ENCODE data around the gene ADAMTS12. TPM values are rescaled to one million over a fixed set of nuclear protein-coding genes. Genes with fewer than 3 reads are reported as not detected.

The ADAMTS12 gene
- polyA plus RNA-seq, 1 donor from 2014 or later = 0.07 TPM

DNA sequence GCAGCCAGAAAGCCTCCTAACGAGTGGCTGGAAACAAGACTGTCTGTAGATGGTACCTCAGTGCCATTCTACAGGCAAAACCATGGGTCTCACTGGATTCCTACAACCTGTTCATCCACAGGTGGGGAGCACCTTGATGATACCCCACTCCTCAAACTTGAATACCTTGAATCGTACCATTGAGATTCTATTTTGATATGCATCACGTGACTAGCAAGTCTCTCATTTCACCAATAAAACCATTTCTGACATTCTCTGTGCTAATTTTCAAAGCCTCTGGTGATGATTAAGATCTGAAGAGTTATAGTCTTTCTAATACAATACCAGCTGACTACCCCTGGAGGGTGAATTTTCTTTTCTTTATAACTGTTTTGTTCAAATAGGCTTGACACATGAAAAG is 188.9 kb downstream of the ADAMTS12 start:
- H3K4me3 ChIP-seq (ENCODE audit: low read length) = no peak overlapping the region

DNA sequence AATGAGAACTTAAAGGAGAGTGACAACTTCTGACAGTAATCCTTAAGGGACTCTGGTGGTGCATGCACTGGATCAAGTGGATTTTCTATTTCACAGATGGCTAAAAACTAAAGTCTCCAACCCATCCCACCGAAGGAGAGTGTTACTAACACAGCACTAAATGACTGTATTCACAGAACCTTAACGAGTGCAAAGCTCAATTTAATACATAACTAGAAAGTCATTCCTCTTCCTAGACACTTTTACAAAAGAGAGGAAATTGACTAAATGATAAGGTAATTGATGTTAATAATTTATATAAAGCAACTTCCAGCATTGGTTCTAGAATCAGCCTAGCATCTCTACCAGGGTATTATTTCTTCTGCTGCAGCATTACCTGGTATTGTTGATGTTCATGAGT is 189.8 kb downstream of the ADAMTS12 start:
- Histone ChIP-seq H3K27ac (ENCODE audit: low read length) (no peak overlapping the region), H3K27me3 (ENCODE audit: insufficient read depth, low read depth, low read length) (no peaks in the 10 kb centered on the region), H2AFZ (ENCODE audit: low read depth, low read length) (no peak overlapping the region), H3F3A (ENCODE audit: insufficient read depth, low read length, poor library complexity, severe bottlenecking) (no peaks in the 10 kb centered on the region), H3K4me3 (ENCODE audit: low read length) (no peak overlapping the region), H3K79me2 (replicated peaks; ENCODE audit: insufficient read depth, low read length) (no peaks in the 10 kb centered on the region), H3K4me2 (ENCODE audit: low read length) (no peak overlapping the region), H3K9me2 (ENCODE audit: insufficient read depth, low read length) (no peaks in the 10 kb centered on the region), H3K9ac (ENCODE audit: low read length) (no peak overlapping the region), H3K36me3 (ENCODE audit: insufficient read depth, low read length) (no peaks in the 10 kb centered on the region), H3K9me3 (ENCODE audit: low read length) (no peaks in the 10 kb centered on the region), H4K20me1 (ENCODE audit: insufficient read depth) (no peaks in the 10 kb centered on the region)
- TF ChIP-seq MXI1 (conservative IDR thresholded peaks at IDR 0.05; ENCODE audit: poor library complexity, severe bottlenecking) (no peak), POLR2AphosphoS5 (IDR thresholded peaks at IDR 0.05) (no peak), EZH2 (IDR thresholded peaks at IDR 0.05; ENCODE audit: borderline replicate concordance, insufficient read depth, low read length, poor library complexity, severe bottlenecking) (no peak), EP300 (conservative IDR thresholded peaks at IDR 0.05; ENCODE audit: poor library complexity, severe bottlenecking) (no peak), SMC3 (conservative IDR thresholded peaks at IDR 0.05; ENCODE audit: poor library complexity) (no peak), TAF1 (IDR thresholded peaks at IDR 0.05; ENCODE audit: low read depth) (no peak), RAD21 (conservative IDR thresholded peaks at IDR 0.05) (no peak)
- TF ChIP-seq, protein P1, sequence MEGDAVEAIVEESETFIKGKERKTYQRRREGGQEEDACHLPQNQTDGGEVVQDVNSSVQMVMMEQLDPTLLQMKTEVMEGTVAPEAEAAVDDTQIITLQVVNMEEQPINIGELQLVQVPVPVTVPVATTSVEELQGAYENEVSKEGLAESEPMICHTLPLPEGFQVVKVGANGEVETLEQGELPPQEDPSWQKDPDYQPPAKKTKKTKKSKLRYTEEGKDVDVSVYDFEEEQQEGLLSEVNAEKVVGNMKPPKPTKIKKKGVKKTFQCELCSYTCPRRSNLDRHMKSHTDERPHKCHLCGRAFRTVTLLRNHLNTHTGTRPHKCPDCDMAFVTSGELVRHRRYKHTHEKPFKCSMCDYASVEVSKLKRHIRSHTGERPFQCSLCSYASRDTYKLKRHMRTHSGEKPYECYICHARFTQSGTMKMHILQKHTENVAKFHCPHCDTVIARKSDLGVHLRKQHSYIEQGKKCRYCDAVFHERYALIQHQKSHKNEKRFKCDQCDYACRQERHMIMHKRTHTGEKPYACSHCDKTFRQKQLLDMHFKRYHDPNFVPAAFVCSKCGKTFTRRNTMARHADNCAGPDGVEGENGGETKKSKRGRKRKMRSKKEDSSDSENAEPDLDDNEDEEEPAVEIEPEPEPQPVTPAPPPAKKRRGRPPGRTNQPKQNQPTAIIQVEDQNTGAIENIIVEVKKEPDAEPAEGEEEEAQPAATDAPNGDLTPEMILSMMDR (IDR thresholded peaks at IDR 0.05; ENCODE audit: poor library complexity, severe bottlenecking) = no peak
- TF ChIP-seq, protein P2, sequence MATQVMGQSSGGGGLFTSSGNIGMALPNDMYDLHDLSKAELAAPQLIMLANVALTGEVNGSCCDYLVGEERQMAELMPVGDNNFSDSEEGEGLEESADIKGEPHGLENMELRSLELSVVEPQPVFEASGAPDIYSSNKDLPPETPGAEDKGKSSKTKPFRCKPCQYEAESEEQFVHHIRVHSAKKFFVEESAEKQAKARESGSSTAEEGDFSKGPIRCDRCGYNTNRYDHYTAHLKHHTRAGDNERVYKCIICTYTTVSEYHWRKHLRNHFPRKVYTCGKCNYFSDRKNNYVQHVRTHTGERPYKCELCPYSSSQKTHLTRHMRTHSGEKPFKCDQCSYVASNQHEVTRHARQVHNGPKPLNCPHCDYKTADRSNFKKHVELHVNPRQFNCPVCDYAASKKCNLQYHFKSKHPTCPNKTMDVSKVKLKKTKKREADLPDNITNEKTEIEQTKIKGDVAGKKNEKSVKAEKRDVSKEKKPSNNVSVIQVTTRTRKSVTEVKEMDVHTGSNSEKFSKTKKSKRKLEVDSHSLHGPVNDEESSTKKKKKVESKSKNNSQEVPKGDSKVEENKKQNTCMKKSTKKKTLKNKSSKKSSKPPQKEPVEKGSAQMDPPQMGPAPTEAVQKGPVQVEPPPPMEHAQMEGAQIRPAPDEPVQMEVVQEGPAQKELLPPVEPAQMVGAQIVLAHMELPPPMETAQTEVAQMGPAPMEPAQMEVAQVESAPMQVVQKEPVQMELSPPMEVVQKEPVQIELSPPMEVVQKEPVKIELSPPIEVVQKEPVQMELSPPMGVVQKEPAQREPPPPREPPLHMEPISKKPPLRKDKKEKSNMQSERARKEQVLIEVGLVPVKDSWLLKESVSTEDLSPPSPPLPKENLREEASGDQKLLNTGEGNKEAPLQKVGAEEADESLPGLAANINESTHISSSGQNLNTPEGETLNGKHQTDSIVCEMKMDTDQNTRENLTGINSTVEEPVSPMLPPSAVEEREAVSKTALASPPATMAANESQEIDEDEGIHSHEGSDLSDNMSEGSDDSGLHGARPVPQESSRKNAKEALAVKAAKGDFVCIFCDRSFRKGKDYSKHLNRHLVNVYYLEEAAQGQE (IDR thresholded peaks at IDR 0.05; ENCODE audit: borderline replicate concordance) = no peak

More for the DNA sequence above, 188.9 kb downstream of the ADAMTS12 start:
- no peak overlapping the region for H3K4me2 ChIP-seq (ENCODE audit: low read length)
- H4K20me1 ChIP-seq (ENCODE audit: insufficient read depth) = no peaks in the 10 kb centered on the region
- H3K36me3 ChIP-seq (ENCODE audit: insufficient read depth, low read length) = no peaks in the 10 kb centered on the region
- H3K27me3 ChIP-seq (ENCODE audit: insufficient read depth, low read depth, low read length) = no peaks in the 10 kb centered on the region
- H3F3A ChIP-seq (ENCODE audit: insufficient read depth, low read length, poor library complexity, severe bottlenecking) = no peaks in the 10 kb centered on the region
- no peaks in the 10 kb centered on the region for H3K9me2 ChIP-seq (ENCODE audit: insufficient read depth, low read length)
- H3K9ac ChIP-seq (ENCODE audit: low read length) = no peak overlapping the region
- no peaks in the 10 kb centered on the region for H3K79me2 ChIP-seq (replicated peaks; ENCODE audit: insufficient read depth, low read length)
- H3K27ac ChIP-seq (ENCODE audit: low read length) = no peak overlapping the region
- no peaks in the 10 kb centered on the region for H3K9me3 ChIP-seq (ENCODE audit: low read length)
- no peak for TF ChIP-seq POLR2AphosphoS5 (IDR thresholded peaks at IDR 0.05)
- TF ChIP-seq, protein P2 (IDR thresholded peaks at IDR 0.05; ENCODE audit: borderline replicate concordance) = no peak
- TF ChIP-seq EZH2 (IDR thresholded peaks at IDR 0.05; ENCODE audit: borderline replicate concordance, insufficient read depth, low read length, poor library complexity, severe bottlenecking) = no peak
- no peak for TF ChIP-seq MXI1 (conservative IDR thresholded peaks at IDR 0.05; ENCODE audit: poor library complexity, severe bottlenecking)
- no peak for TF ChIP-seq RAD21 (conservative IDR thresholded peaks at IDR 0.05)
- TF ChIP-seq, protein P1 (IDR thresholded peaks at IDR 0.05; ENCODE audit: poor library complexity, severe bottlenecking) = no peak
- TF ChIP-seq SMC3 (conservative IDR thresholded peaks at IDR 0.05; ENCODE audit: poor library complexity) = no peak
- no peak for TF ChIP-seq EP300 (conservative IDR thresholded peaks at IDR 0.05; ENCODE audit: poor library complexity, severe bottlenecking)
- TF ChIP-seq TAF1 (IDR thresholded peaks at IDR 0.05; ENCODE audit: low read depth) = no peak
- H2AFZ ChIP-seq (ENCODE audit: low read depth, low read length) = no peak overlapping the region

Data from neural cell (in vitro differentiated cells).